HG02798 (cell line): ENCODE data around the gene CDK19.
A peak's percentile ranks its signal among the peaks of the same experiment; 100 is the strongest.
"Not testable (repeated sequence)": the region's sequence is repeated elsewhere in the genome, so short reads cannot be mapped to it uniquely, and the experiment has no call there.

Source experiments
- ATAC-seq: cut with Tn5 transposase; IDR thresholded peaks from one replicate; pipeline ENCODE4 v1.9.1; 2021; ENCODE audit warnings: mild to moderate bottlenecking; ENCODE audit not compliant: unreplicated experiment, poor library complexity

The CDK19 gene

GRCh38 chr6:110761371-110761770 is 53.9 kb downstream of the CDK19 start:
- ATAC-seq: no peak

GRCh38 chr6:110760589-110760988 is 54.7 kb downstream of the CDK19 start:
- no peak for ATAC-seq

- ATAC-seq: not testable (repeated sequence)
These were observed 55.2 kb downstream of the CDK19 start for GRCh38 chr6:110760098-110760497.

GRCh38 chr6:110757926-110758325 is 57.3 kb downstream of the CDK19 start:
- no peak for ATAC-seq

GRCh38 chr6:110756817-110757216 is 58.5 kb downstream of the CDK19 start:
- ATAC-seq: peak; percentile 69

GRCh38 chr6:110755411-110755834 is 59.8 kb downstream of the CDK19 start:
- no peak for ATAC-seq

- ATAC-seq: not testable (repeated sequence)
These were observed 61.2 kb downstream of the CDK19 start for GRCh38 chr6:110753936-110754668.

- no peak for ATAC-seq
These were observed 66.8 kb downstream of the CDK19 start for GRCh38 chr6:110748453-110748852.

GRCh38 chr6:110746680-110747079 is 68.6 kb downstream of the CDK19 start:
- ATAC-seq: no peak

GRCh38 chr6:110744991-110745390 is 70.3 kb downstream of the CDK19 start:
- ATAC-seq: no peak

- not testable (repeated sequence) for ATAC-seq
These were observed 72.7 kb downstream of the CDK19 start for GRCh38 chr6:110742552-110742951.

- no peak for ATAC-seq
These were observed 73.8 kb downstream of the CDK19 start for GRCh38 chr6:110741517-110741916.

- ATAC-seq: peak; percentile 46
These were observed 76.3 kb downstream of the CDK19 start for GRCh38 chr6:110738899-110739365.

- ATAC-seq: no peak
These were observed 79.6 kb downstream of the CDK19 start for GRCh38 chr6:110735666-110736065.

GRCh38 chr6:110731898-110732297 is 83.4 kb downstream of the CDK19 start:
- ATAC-seq: no peak

- no peak for ATAC-seq
These were observed 84.1 kb downstream of the CDK19 start for GRCh38 chr6:110731196-110731595.

GRCh38 chr6:110728501-110728900 is 86.8 kb downstream of the CDK19 start:
- ATAC-seq: peak; percentile 50

GRCh38 chr6:110723017-110723416 is 92.3 kb downstream of the CDK19 start:
- ATAC-seq: no peak

GRCh38 chr6:110720066-110720465 is 95.2 kb downstream of the CDK19 start:
- ATAC-seq: no peak

GRCh38 chr6:110719601-110720000 is 95.7 kb downstream of the CDK19 start:
- not testable (repeated sequence) for ATAC-seq

- ATAC-seq: no peak
These were observed 101.1 kb downstream of the CDK19 start for GRCh38 chr6:110714143-110714542.

- ATAC-seq: no peak
These were observed 103.0 kb downstream of the CDK19 start for GRCh38 chr6:110712238-110712637.
